Smooth muscle cell (in vitro differentiated cells): ENCODE measurements around the gene KRT7. TPM values are rescaled to one million over a fixed set of nuclear protein-coding genes. Genes with fewer than 3 reads are reported as not detected.
"Not testable (repeated sequence)": the region's sequence is repeated elsewhere in the genome, so short reads cannot be mapped to it uniquely, and the experiment has no call there.

ENCODE experiments used
- DNase-seq: peaks from one replicate; lab custom pipeline; 2025; ENCODE audit not compliant: unreplicated experiment; lab: John Stamatoyannopoulos, UW
- H2AFZ ChIP-seq: fragments of 200-600 bp; sonication (generic); 2 replicates; pipeline ENCODE4 v1.6.0; 2016; ENCODE audit warnings: antibody characterized with exemption, low read depth, mild to moderate bottlenecking
- H3F3A ChIP-seq: fragments of 200-600 bp; sonication (generic); 2 replicates; pipeline ENCODE4 v1.6.0; 2017; ENCODE audit warnings: antibody characterized with exemption, low read depth
- H3K27ac ChIP-seq: fragments of 200-600 bp; sonication (generic); 2 replicates; pipeline ENCODE4 v1.5.1; 2016; ENCODE audit warnings: low read depth, mild to moderate bottlenecking
- H3K27me3 ChIP-seq: fragments of 200-600 bp; sonication (generic); 2 replicates; pipeline ENCODE4 v1.6.1; 2016; ENCODE audit warnings: low read depth, mild to moderate bottlenecking
- H3K36me3 ChIP-seq: fragments of 200-600 bp; sonication (generic); 2 replicates; pipeline ENCODE4 v1.5.1; 2016; ENCODE audit warnings: low read depth
- H3K4me1 ChIP-seq: fragments of 200-600 bp; sonication (generic); 2 replicates; pipeline ENCODE4 v1.5.1; 2016; ENCODE audit warnings: low read depth
- H3K4me2 ChIP-seq: fragments of 200-600 bp; sonication (generic); 2 replicates; pipeline ENCODE4 v1.6.0; 2016; ENCODE audit warnings: mild to moderate bottlenecking
- H3K4me3 ChIP-seq: fragments of 200-600 bp; sonication (generic); 2 replicates; pipeline ENCODE4 v1.5.1; 2016; ENCODE audit warnings: mild to moderate bottlenecking
- H3K79me2 ChIP-seq: fragments of 200-600 bp; sonication (generic); 2 replicates; pipeline ENCODE4 v1.6.0; 2016; ENCODE audit warnings: low read depth, mild to moderate bottlenecking
- H3K9ac ChIP-seq: fragments of 200-600 bp; sonication (generic); 2 replicates; pipeline ENCODE4 v1.6.0; 2016; ENCODE audit warnings: low read depth
- H3K9me3 ChIP-seq: fragments of 200-600 bp; sonication (generic); replicated peaks from 2 replicates; pipeline ENCODE4 v1.5.1; 2016; ENCODE audit warnings: low read depth
- H4K20me1 ChIP-seq: fragments of 200-600 bp; sonication (generic); 2 replicates; pipeline ENCODE4 v1.6.0; 2016; ENCODE audit warnings: low read depth
- WGBS: methylation state at CpG from one replicate; pipeline ENCODE4 v1.1.7; 2016; ENCODE audit warnings: low lambda C conversion rate; 5-methylcytosine and 5-hydroxymethylcytosine counted together
- polyA plus RNA-seq: library from polyadenylated mRNA; unstranded; fragments of >200 nt; fragmentation: Nextera tagmentation; extraction: Ambion mirVana; gene quantifications from 2 replicates; pipeline ENCODE4 v1.2.1, GENCODE V29; 2016
- total RNA-seq: library from RNA; depleted of rRNA; stranded (reverse); fragments of >200 nt; gene quantifications from 2 replicates; pipeline ENCODE4 v1.2.3, GENCODE V29; 2014
- TF ChIP-seq, protein P1 (sequence below): fragments of 200-600 bp; sonication (generic); IDR thresholded peaks from 2 replicates; pipeline ENCODE4 v1.5.1; 2017; ENCODE audit warnings: borderline replicate concordance, mild to moderate bottlenecking, antibody characterized with exemption; ENCODE audit not compliant: insufficient read depth, poor library complexity, severe bottlenecking

The KRT7 gene
- total and polyA plus RNA-seq, 2 experiments from 2014 or later, result 190 to 214 TPM

DNA sequence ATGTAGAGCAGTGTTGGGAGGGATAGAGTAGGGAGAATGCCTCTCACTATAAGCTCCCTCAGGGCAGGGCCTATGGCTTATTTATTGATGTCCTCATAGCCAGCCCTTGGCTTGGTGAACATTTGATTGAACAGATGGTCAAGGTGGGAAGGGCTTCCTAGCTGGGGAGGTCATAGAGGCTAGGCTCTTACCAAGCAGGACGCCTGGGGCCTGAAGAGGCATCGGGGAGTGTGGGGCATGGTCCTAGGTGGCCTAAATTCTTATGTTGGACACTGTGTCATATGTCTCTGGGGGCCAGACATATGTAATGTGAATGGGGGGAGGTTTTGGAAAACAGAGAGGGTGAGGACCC is 23.5 kb downstream of the KRT7 start:
- no peak for DNase-seq
- no peaks in the 10 kb centered on the region for H4K20me1 ChIP-seq
- no peaks in the 10 kb centered on the region for H3K36me3 ChIP-seq
- H3K4me3 ChIP-seq, result no peak overlapping the region
- no peak overlapping the region for H2AFZ ChIP-seq
- H3K27me3 ChIP-seq, result peaks cover 97% of the 10 kb centered on the region
- no peak overlapping the region for H3K4me2 ChIP-seq
- no peaks in the 10 kb centered on the region for H3K9me3 ChIP-seq
- H3K27ac ChIP-seq, result no peak overlapping the region
- no peak overlapping the region for H3K9ac ChIP-seq
- TF ChIP-seq, protein P1, sequence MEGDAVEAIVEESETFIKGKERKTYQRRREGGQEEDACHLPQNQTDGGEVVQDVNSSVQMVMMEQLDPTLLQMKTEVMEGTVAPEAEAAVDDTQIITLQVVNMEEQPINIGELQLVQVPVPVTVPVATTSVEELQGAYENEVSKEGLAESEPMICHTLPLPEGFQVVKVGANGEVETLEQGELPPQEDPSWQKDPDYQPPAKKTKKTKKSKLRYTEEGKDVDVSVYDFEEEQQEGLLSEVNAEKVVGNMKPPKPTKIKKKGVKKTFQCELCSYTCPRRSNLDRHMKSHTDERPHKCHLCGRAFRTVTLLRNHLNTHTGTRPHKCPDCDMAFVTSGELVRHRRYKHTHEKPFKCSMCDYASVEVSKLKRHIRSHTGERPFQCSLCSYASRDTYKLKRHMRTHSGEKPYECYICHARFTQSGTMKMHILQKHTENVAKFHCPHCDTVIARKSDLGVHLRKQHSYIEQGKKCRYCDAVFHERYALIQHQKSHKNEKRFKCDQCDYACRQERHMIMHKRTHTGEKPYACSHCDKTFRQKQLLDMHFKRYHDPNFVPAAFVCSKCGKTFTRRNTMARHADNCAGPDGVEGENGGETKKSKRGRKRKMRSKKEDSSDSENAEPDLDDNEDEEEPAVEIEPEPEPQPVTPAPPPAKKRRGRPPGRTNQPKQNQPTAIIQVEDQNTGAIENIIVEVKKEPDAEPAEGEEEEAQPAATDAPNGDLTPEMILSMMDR, result no peak
- 72% methylated on average over 2 of the region's 2 CpGs for WGBS
- no peaks in the 10 kb centered on the region for H3K79me2 ChIP-seq
- H3K4me1 ChIP-seq, result no peaks in the 10 kb centered on the region
- H3F3A ChIP-seq, result no peaks in the 10 kb centered on the region

GRCh38 chr12:52257074-52257551 is 24.1 kb downstream of the KRT7 start:
- Histone ChIP-seq H3K4me1 (no peaks in the 10 kb centered on the region), H4K20me1 (no peaks in the 10 kb centered on the region), H3K27me3 (peaks cover 94% of the 10 kb centered on the region), H3K9ac (no peak overlapping the region), H3K27ac (no peak overlapping the region), H3K36me3 (no peaks in the 10 kb centered on the region), H3K4me3 (no peak overlapping the region), H3F3A (no peaks in the 10 kb centered on the region), H3K79me2 (no peaks in the 10 kb centered on the region), H2AFZ (no peak overlapping the region), H3K4me2 (no peak overlapping the region), H3K9me3 (no peaks in the 10 kb centered on the region)
- TF ChIP-seq, protein P1, result no peak
- WGBS, result 94% methylated on average over 4 of the region's 4 CpGs
- no peak for DNase-seq

GRCh38 chr12:52257922-52258321 is 24.9 kb downstream of the KRT7 start:
- H3K9me3 ChIP-seq, H3K4me2 ChIP-seq, DNase-seq, H3K4me3 ChIP-seq, H4K20me1 ChIP-seq, H3K36me3 ChIP-seq, H3K27ac ChIP-seq, H3K9ac ChIP-seq, H3F3A ChIP-seq, H3K79me2 ChIP-seq, H3K4me1 ChIP-seq, H2AFZ ChIP-seq: not testable (repeated sequence)
- peaks cover 86% of the 10 kb centered on the region for H3K27me3 ChIP-seq
- 62% methylated on average over 13 of the region's 13 CpGs for WGBS

- H3K27ac ChIP-seq, result no peak overlapping the region
- 22% methylated on average over 49 of the region's 72 CpGs for WGBS
- H3K4me2 ChIP-seq, result peak overlapping the region; percentile 66
- H3K4me3 ChIP-seq, result no peak overlapping the region
- peaks cover 84% of the 10 kb centered on the region for H3K27me3 ChIP-seq
- H3K79me2 ChIP-seq, result no peaks in the 10 kb centered on the region
- TF ChIP-seq, protein P1, result peak; percentile 7
- no peaks in the 10 kb centered on the region for H4K20me1 ChIP-seq
- no peak for DNase-seq
- H3K36me3 ChIP-seq, result no peaks in the 10 kb centered on the region
- H3K4me1 ChIP-seq, result no peaks in the 10 kb centered on the region
- H3K9ac ChIP-seq, result no peak overlapping the region
- no peaks in the 10 kb centered on the region for H3K9me3 ChIP-seq
- no peaks in the 10 kb centered on the region for H3F3A ChIP-seq
- no peak overlapping the region for H2AFZ ChIP-seq
Measured at GRCh38 chr12:52258335-52258901, 25.4 kb downstream of the KRT7 start.
